ENCODE results near the gene KRT23.
"Not testable (repeated sequence)": the region's sequence is repeated elsewhere in the genome, so short reads cannot be mapped to it uniquely, and the experiment has no call there.

KRT23 gene

GRCh38 chr17:40947929-40948328 is 10.5 kb upstream of the KRT23 start:
- DNase-seq: no peak

- no peak for DNase-seq
Observed at GRCh38 chr17:40945414-40945813, 8.0 kb upstream of the KRT23 start.

GRCh38 chr17:40944531-40944930 is 7.1 kb upstream of the KRT23 start:
- DNase-seq: no peak

GRCh38 chr17:40942553-40942952 is 5.1 kb upstream of the KRT23 start:
- DNase-seq: no peak

GRCh38 chr17:40940266-40940665 is 2.8 kb upstream of the KRT23 start:
- no peak for DNase-seq

- no peak for DNase-seq
Observed at GRCh38 chr17:40938981-40939380, 1.5 kb upstream of the KRT23 start.

- no peak for DNase-seq
Observed at GRCh38 chr17:40936976-40937375, 470 bp downstream of the KRT23 start.

GRCh38 chr17:40936437-40936971 is 942 bp downstream of the KRT23 start:
- DNase-seq: no peak

- DNase-seq: no peak
Observed at GRCh38 chr17:40935624-40936023, 1.8 kb downstream of the KRT23 start.

GRCh38 chr17:40932608-40933007 is 4.8 kb downstream of the KRT23 start:
- no peak for DNase-seq

- no peak for DNase-seq
Observed at GRCh38 chr17:40931311-40931710, 6.1 kb downstream of the KRT23 start.

GRCh38 chr17:40926341-40926740 is 11.1 kb downstream of the KRT23 start:
- DNase-seq: no peak

- DNase-seq: no peak
Observed at GRCh38 chr17:40922239-40922638, 15.2 kb downstream of the KRT23 start.

GRCh38 chr17:40921026-40921425 is 16.4 kb downstream of the KRT23 start:
- DNase-seq: no peak

- not testable (repeated sequence) for DNase-seq
Observed at GRCh38 chr17:40917116-40917515, 20.3 kb downstream of the KRT23 start.

- no peak for DNase-seq
Observed at GRCh38 chr17:40916366-40916765, 21.1 kb downstream of the KRT23 start.

GRCh38 chr17:40915721-40916256 is 21.7 kb downstream of the KRT23 start:
- no peak for DNase-seq

GRCh38 chr17:40915199-40915661 is 22.2 kb downstream of the KRT23 start:
- DNase-seq: no peak

GRCh38 chr17:40914075-40914855 is 23.2 kb downstream of the KRT23 start:
- no peak for DNase-seq

GRCh38 chr17:40912486-40913210 is 24.8 kb downstream of the KRT23 start:
- no peak for DNase-seq

GRCh38 chr17:40910441-40910841 is 27.0 kb downstream of the KRT23 start:
- no peak for DNase-seq

- peak; percentile 77 for DNase-seq
Observed at GRCh38 chr17:40909755-40910154, 27.7 kb downstream of the KRT23 start.

GRCh38 chr17:40909351-40909750 is 28.1 kb downstream of the KRT23 start:
- DNase-seq: peak; percentile 93

GRCh38 chr17:40906613-40907012 is 30.8 kb downstream of the KRT23 start:
- no peak for DNase-seq
